A673 (cell line): Measurements from ENCODE around the gene SPIB.

Experiments
- CTCF ChIP-seq: fragments of 300-800, 200-600 bp; sonication (generic); conservative IDR thresholded peaks from 2 replicates; pipeline ENCODE4 v1.5.1; 2017; ENCODE audit warnings: low read depth, mild to moderate bottlenecking, antibody characterized with exemption, low read length, moderate library complexity, mixed read lengths
- EZH2 ChIP-seq: fragments of 200-600 bp; sonication (generic); IDR thresholded peaks from 2 replicates; pipeline ENCODE4 v1.6.1; 2017; ENCODE audit warnings: borderline replicate concordance, low read depth, mild to moderate bottlenecking, mixed read lengths, antibody characterized with exemption, low read length; ENCODE audit not compliant: poor library complexity, severe bottlenecking

GRCh38 chr19:50449236-50449899, 30.6 kb downstream of the SPIB start:
- TF ChIP-seq CTCF = no peak
- TF ChIP-seq EZH2 = no peak
